K562 (cell line): ENCODE data around the gene TNFRSF11A.

ENCODE experiments used
- RAD21 ChIP-seq, 2 experiments: fragments of 250-450 bp in 1 of 2; fragments of 450-650 bp in 1 of 2; sonication (Bioruptor Pico) in 1 of 2; formaldehyde crosslinking in 1 of 2; IDR thresholded peaks in 1 of 2; conservative IDR thresholded peaks in 1 of 2; 2 replicates each; pipeline versions ENCODE4 v1.4.0 to v1.8.0; 2020 to 2022; ENCODE audit warnings: mild to moderate bottlenecking in 2 of 2, moderate library complexity in 1 of 2
- SMC3 ChIP-seq: conservative IDR thresholded peaks from 2 replicates; pipeline ENCODE4 v1.6.1; 2011; ENCODE audit warnings: low read depth, low read length, improper control_type of control experiment; ENCODE audit not compliant: insufficient read depth

DNA sequence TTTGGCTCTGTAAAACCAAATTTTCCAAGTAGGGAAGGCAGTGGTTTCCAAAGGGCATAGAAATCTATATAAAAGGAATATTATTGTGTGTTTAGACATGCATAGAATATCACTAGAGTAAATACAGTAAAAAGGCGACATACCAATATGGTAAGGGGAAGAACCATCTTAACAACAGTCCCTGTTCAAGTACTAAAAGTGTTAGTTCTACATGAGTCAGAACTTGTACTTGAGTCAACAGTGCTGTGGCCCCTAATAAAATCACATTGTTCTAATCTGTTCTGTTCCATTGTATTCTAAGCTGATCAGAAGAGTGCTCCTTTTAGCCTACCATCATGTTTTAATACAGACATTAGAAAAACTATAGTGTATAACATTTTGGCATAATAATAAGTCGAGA, 36.1 kb upstream of the TNFRSF11A start:
- TF ChIP-seq SMC3, result no peak
- TF ChIP-seq RAD21 (CRISPR knock-in tag; conservative IDR thresholded peaks at IDR 0.05 in 1 of 2, IDR thresholded peaks at IDR 0.05 in 1 of 2), result no peak
